Inflammatory macrophage (primary cell): ENCODE data around the gene RBMS1.
A peak's percentile ranks its signal among the peaks of the same experiment; 100 is the strongest.
"Not testable (repeated sequence)": the region's sequence is repeated elsewhere in the genome, so short reads cannot be mapped to it uniquely, and the experiment has no call there.

ENCODE experiments used
- DNase-seq, 2 donors: peaks; one replicate each; pipeline ENCODE4 v3.0.0-alpha.2; 2020 to 2022

Gene RBMS1

DNA sequence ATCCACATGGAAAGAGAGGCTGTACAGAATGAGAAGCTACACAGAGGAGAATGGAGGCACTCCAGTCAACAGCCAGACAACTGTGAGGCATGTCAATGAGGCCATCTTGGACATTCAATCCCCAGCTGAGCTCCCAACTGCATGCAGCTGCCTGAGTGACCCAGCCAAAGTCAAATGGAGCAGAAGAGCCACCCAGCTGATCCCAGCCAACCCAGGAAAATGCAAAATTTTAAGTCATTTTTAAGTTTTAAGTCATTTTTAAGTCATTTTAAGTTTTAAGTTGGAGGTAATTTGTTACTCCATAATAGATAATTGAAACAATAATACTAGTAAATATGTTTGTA is 63.6 kb downstream of the RBMS1 start:
- peak in 1 of 2 donors; percentile 0 for DNase-seq

DNA sequence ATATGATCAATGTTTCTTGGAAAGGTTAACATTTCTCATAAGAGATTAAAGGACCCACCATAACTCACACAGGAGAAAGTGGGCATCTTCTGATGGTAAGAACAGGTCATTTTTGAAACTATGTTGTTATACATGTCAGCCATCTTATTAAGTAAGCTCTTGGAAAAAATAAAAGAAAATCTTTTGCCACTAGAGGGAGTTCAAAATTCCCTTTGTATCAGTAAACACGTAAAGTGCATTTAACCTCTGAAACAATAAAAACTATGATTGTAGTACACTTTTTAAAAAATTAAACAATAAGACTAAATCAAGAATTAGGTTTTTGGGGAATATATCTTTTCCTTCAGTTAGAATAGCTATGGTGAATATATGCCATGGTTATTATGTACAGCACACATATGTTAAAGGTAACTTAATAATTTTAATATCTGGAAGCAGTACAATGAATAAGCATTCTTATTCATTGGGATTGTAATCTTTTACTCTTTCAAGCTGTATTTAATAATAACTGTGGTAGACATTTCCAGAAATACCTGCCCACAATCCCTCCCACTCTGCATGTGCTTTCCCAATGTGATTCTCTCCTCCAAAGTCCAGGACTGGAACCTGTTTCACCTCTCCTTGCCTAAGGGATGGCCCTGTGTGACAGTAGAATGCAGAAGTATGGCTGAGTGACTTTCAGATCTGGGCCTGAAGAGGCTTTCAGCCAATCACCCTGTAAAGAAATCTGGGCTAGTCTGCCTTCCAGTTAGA is 64.2 kb downstream of the RBMS1 start:
- DNase-seq, result peak; percentile 43 to 85

DNA sequence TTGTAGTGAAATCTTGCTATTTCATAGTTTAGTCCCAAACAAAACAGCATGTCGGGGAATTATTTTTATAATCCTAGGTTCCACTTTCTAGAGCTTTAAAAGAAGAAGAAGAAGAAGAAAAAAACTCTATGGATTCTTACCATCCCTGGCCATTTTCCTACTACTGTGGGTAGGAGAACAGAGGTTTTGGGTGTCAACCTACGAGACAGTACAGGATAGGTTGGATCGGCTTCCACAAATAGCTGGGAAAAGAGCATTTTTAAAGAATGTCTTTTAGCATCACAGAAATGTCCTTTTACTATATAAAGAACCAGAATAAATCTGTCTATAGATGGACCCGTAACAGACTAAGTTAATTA is 65.2 kb downstream of the RBMS1 start:
- no peak for DNase-seq

DNA sequence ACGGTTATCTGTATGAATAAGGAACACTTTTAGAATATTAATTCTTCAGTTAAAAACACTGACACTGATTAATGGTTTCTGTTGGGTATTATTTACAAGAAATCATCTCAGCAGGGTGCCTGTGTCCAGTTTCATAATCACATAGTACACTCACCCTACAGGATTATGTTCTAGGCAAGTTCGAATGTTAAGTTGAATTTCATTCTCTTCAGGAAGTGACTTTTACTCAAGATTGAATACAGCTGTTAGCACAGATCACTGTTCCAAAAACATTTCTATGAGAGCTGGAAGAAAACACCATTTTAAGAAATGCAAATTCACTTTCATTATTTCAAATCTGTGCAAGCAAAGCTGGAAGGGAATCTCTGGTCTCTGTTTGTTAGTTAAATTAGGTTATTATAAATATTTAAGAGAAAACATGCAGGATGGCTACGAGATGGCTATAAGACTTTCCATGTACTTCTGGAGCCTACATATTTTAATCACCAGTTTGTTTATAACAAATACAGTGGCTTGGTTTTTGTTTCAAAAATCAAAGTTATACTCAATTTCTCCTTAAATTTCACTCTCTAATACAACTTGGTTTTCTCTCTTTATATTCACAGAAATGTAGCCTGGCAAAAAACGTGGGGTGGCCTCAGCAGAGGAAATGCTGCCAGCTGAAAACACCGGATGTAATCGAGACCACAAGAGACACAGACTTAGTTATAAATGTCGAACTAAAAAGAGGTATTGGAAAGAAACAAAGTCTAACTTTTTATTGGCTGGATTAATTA is 65.8 kb downstream of the RBMS1 start:
- DNase-seq, result peak in 1 of 2 donors; percentile 28

DNA sequence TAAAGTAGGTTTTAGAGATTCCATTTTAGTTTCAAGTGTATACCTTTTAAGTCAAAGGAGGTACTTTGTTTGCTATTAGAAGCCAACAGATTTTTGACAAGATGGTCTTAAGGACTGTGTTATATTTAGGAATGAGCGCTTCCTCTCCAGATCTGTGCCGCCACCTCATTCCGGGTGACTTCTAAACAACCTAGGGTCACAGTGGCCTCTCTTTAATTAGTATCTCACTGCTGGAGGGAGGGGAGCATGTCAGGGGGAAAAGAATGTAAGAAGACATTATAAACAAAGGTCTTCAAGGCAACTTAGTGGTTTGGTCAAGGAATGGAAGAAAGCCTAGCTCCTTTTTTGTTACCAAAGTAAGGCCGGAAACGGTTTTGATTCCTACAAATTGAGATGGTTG is 67.0 kb downstream of the RBMS1 start:
- peak in 1 of 2 donors; percentile 1 for DNase-seq

DNA sequence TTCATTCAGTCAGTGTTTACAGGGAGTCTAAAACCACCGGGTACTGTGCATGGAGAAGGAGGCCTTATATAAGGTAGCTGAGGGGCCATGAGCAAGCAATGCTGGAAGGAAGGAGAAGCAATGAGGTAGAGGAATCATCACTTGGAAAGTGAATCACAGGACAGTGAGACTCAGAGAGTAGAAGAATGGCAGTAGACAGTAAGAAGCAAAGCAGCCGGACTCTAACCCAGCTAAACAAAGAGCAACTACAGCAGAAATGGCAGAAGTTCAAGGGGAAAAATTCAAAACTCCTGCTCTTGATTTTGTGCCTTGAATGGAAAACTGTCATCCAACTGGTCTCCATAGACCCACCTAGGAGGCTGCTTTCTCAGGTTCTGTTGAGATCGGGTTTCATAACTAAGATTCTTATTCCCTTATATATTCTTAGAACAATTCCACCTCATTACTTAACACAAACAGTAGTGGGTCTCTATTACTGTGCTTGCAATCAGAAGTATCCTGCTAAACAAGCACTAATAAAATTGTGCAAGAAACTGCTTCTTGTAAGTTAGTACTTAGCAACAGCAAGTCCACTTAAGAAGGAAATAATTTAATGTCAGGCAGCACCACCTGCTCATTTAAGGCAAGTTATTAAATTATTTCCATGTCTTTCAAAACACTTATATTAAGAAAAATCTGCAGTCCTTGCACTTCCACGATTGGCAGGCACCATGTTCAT is 68.0 kb downstream of the RBMS1 start:
- DNase-seq, result no peak

DNA sequence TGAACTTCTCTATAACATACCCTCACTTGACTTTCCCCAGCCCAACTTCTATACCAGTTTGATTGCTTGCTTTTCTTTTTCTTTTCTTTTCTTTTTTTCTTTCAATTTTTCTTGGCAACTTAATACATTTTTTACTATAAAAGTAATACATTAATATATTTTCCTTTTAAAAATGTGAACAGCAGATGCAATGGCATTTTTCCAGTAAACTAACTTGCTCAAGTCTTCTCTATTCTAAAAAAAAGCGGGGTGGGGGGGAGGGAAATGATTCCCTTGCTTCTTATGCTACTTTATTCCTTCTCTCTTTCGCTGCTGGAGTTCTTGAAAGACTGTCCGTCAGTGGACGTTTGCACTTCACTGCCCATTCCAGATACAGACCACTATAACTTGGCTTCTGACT is 70.5 kb downstream of the RBMS1 start:
- DNase-seq, result no peak

DNA sequence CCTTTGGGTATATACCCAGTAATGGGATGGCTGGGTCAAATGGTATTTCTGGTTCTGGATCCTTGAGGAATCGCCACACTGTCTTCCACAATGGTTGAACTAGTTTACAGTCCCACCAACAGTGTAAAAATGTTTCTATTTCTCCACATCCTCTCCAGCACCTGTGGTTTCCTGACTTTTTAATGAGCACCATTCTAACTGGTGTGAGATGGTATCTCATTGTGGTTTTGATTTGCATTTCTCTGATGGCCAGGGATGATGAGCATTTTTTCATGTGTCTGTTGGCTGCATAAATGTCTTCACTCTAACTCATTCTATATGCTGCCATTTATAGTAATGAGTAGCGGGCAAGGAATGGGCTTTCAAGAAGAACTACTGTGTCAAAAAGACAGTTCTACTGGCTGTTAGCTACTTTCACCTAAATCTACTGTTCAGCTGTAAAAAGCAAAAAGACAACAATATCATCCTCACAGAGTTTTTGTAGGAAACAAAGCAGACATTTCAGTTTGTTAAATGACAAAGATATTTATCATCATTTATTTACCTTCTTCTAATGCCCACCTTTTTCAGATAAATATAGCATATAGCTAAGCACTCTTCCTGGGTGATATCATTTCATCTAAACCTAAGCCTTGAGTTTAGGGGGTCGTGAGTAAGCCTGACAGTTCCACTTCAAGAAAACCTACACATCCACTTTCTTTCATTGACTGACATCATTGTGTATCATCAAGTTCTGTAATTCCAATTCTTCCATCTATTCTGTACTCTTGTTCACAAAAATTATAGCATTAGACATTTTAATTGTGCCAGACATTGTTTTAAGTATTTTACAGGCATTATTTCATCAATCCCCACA is 71.7 kb downstream of the RBMS1 start:
- DNase-seq, result not testable (repeated sequence)

DNA sequence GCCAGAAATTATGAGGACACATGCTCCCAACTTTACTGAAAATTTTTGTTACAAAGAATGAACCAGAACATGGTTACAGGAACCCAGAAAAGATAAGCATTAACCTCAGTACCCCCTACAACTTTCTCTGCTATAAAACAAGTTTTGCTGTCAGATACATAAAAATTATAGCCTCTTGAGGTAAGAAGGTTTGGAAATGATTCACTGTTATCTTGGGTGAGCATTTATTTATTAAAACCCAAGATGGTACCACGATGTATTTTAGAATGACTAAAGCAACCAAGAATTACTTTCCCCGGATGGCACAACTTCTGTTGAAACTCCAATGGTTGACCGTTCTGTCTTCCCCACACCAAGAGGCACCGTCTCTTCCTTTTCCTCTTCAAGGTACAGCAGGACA is 72.9 kb downstream of the RBMS1 start:
- DNase-seq, result no peak

DNA sequence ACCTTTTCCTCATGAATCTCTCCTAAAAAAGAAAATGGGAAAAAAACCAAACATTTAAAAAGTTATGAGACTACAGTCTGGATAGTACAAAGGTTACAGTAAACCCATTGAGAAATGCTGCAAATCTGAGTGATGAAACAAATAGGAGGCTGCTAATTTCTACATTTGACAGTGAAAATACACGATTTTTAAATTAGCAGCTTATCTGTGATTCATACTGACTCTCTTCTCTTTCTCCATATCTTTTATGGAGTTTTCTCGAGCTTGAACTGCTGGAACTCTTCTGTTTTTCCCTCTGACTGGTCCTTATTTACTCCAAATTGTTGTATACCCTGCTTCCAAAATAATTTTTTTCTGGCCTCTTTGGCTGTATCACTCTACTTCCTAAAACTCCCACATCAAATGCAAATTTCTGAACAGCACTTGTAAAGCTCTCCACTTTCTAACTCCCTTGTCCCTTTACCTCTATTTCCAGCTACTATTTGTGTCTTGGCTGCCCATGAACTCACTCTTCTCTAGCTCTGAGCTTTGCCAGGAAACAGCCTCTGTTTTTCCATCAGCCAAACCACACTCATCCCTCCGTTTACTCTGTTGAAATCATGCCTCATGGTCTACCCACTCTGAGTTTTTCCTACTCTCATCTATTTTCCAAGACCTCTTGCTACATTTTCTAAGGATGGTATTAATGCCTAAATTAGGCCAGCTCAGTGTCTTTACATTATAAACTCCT is 73.7 kb downstream of the RBMS1 start:
- DNase-seq, result peak in 1 of 2 donors; percentile 17

DNA sequence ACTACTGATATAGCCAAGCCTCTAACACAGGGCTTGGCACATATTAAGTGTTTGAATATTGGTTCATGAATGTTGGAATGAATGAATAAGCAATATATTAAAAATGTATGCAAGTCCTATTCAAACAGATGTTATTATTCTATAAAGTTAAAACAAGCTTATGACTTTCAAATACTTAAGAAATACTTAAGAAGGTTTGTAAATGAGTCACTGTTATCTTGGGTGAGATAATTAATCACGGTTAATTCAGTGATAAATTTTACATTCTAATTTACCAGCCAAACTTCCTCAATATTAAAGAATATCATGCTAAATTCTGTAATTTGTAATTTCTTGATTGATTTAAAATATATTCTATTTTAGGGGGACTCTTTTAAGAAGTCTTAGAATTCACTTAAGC is 74.8 kb downstream of the RBMS1 start:
- no peak for DNase-seq

DNA sequence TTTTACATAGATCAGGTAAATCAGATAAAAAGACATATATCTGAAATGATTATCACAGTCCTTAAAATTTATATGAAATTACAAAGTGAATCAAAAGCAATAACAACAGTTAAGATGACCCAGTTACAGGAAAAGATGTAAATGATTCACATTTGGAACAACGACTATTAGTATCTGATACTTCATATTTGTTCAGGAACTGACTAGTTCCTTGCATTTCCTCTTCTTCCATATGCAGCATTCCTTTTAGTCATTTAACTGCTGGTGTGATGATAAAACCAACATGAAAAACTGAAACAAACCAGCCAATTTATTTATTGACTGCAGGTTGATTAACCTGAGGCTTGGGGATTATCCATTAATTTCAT is 75.2 kb downstream of the RBMS1 start:
- no peak for DNase-seq

DNA sequence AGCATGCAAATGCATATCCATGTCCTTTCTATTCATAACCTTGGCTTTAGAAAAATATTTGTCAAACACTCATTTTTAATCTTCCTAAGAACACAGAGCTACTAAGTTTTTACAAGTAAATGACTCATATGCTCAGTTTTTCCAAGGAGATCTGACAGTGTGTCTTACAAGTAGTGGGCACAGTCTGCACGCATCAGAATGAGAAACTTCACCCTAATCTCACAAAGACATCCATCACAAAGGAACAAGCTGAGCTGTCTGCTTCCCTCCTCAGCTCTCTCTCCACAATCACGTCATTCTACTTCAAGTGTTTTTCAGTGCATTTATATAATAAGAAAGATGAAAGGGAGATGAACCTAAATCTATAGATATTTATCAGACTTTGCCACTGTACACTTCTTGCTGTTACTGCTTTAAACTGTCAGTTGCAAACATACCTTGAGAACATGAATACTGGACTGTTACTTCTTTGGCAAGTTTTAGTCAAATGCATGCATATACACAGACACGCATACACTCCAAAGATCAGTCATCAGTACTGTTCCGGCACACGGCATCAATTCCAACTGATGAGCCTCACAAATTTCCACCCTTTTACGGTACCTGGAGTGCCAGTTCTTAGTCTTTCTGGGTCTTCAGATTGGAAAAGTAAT is 75.7 kb downstream of the RBMS1 start:
- DNase-seq, result no peak

DNA sequence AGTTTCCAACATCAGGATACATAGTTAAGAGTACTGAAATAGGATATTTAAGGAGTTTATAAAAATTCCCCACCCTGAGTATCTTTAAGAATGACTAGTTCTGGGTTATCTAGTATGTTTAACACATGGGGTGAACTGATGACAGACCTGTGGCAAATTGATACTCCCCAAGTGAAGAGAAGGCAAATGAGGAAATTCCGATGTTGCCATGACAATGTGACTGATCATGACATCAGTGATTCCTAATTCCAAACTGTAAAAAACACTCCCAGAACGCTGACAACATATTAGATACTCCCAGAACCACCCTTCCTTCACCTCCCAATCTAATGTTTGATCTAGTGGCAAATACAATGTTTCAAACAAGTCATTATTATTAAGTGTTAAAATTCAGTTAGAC is 77.6 kb downstream of the RBMS1 start:
- no peak for DNase-seq

DNA sequence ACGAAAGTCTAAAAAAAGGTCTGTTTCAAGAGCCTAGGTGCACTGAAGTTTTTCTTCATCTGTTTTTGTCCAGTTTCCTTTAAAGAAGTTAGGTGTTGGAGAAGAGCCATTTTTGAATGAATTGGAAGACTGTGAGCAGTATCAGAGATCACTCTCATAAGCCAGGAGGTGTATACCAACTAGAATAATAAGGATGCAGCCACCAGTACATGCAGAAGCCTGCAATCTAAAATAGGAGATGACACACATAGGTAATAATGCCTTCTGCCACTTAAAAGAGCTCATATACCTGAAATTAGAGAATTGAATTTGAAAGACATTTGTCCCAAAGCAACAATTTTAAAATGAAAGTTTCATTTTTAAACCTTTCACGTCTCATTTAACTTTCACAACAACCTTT is 81.7 kb downstream of the RBMS1 start:
- no peak for DNase-seq

DNA sequence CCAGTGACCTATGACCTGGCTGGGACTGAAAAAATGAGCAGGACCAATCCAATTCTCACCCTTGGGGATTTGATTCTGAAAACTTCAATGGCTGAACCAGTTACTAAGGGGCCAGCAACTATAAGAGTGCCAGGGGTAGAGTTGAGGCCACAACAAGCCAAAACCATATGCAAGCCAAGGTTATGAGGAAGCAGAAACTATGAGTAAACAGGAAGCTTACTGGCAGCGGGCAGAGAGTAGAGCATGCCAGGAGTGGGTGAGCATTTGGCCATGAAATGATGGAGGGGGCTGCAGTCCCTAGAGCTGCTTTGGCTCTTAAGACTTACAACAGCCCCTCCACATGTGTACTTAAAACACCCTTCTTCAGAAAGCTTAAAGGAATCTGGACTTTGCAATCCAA is 82.4 kb downstream of the RBMS1 start:
- DNase-seq, result peak; percentile 69 to 70

DNA sequence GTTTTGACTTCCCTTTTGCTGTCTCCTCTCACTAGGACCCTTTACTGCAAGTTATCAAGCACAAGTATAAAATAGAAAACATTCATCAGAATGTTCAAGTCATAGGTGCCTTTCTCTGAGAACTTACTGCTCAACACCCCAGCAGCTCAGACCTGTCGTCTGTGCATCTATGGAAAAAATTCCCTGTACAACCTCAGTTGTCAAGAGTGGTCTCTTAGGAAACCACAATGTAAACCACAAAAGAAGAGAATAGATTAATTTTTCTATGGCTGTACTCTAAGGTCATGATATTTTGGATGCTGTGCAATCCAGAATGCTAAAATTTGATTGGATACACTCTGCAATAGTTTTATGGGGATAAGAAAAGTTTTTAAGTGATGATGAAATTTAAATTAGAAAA is 84.1 kb downstream of the RBMS1 start:
- no peak for DNase-seq

DNA sequence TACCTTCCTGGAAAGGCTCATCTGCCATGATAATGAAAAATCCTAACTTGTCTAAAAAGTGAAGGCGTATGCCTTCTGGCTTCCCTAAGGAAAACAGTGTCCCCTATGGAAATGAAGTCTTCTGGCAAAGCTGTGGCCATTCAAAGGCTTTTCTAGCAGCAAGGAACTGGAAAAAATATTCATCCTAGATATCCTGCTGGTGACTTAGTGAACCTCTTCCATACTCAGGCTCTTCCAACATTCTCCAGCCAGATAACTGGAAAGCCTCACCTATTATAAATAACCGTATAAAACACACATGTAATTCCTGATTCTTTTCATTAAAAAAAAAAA is 84.7 kb downstream of the RBMS1 start:
- DNase-seq, result no peak

DNA sequence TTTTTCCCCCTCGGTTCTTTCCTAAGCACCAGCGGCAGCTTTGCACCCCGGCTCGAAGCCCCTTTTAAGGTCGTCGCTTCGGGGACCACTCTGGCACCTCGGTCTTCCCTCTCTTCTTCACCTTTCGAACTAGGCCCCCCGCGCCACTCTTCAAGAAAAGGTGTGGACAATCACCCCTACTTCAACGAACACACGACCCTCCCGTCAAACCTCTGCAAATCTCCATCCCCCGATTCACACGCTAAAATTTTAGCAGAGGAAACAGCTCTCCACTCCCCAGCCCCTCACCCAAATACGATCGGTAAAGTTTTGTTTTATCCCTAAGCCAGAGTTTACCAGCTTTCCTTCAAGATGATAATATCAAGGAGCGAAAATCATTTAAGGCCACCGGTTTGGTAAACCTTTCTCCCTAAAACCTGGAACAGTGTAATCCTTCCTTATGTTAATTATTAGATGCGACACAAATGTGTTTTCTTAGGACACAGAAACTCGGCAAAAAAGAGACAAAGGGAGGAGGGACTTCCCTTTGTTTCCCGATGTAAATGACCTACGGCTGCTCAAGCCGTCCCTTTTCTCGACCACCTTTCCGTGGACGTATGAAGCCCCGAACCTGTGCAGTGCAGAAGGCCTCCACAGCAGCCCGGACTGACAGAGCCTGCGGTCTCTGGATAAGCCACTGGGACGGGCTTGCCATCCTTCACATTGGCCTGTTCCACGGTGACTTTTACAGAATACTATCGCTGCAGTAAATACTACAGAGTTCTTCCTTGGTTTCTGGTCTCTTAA is 85.2 kb downstream of the RBMS1 start:
- no peak for DNase-seq

DNA sequence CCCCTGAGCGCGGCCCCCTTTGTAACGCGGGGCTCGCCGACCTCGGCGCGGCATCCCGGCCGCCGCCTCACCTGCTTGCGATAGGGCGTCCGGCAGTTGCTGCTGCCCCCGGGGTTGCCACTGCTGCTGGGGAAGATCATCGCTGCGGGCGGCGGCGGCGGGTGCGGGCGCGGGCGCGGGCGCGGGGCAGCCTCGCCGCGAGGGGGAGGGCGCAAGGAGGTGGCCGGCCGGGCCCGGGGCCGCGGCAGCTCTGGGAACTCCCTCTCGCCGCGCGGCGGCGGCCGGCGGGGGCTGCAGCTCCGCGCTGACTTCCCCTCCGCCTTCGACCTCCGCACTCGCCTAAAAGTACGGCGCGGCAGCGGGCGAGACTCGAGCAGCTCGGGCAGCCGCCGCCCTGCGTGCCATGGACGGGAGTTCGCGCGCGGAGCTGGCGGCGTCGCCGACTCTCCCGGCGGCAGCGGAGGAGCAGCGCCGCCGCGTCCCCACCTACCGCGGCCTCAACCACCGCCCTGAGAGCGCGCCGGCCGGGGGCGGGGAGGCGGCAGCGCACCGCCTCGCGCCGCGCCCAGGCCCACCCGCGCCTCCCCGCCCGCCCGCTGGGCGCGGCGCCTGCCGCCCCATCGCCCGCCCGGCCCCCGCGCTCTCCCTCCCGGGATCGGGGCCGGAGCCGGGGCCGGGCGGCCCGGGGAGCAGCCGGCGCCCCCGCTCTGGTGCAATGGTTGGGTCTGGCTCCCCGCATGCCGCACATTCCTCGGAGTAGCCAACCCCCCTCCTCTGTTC is 86.0 kb downstream of the RBMS1 start:
- peak; percentile 72 to 84 for DNase-seq
